Activated CD4-positive, alpha-beta T cell treated with anti-CD3 and anti-CD28 coated beads, Interleukin-2, amount 50 U/mL, for 48 hours (primary cell): Measurements from ENCODE around the gene ITPKB.
"Not testable (repeated sequence)": the region's sequence is repeated elsewhere in the genome, so short reads cannot be mapped to it uniquely, and the experiment has no call there.

Experiments
- DNase-seq, 2 experiments: peaks; one replicate each; pipeline ENCODE4 v3.0.0-alpha.2; 2020

ITPKB gene

GRCh38 chr1:226649244-226649643, 89.8 kb downstream of the ITPKB start:
- DNase-seq: no peak

GRCh38 chr1:226648421-226648820, 90.7 kb downstream of the ITPKB start:
- DNase-seq: no peak

GRCh38 chr1:226647719-226648118, 91.4 kb downstream of the ITPKB start:
- DNase-seq: no peak

GRCh38 chr1:226646870-226647449, 92.1 kb downstream of the ITPKB start:
- no peak for DNase-seq

- no peak for DNase-seq
Observed at GRCh38 chr1:226646026-226646869, 92.8 kb downstream of the ITPKB start.

- DNase-seq: no peak
Observed at GRCh38 chr1:226645279-226645976, 93.7 kb downstream of the ITPKB start.

- no peak for DNase-seq
Observed at GRCh38 chr1:226644541-226645176, 94.4 kb downstream of the ITPKB start.

GRCh38 chr1:226643611-226644540, 95.2 kb downstream of the ITPKB start:
- DNase-seq: no peak

- DNase-seq: peak; percentile 71 to 78
Observed at GRCh38 chr1:226643177-226643576, 95.9 kb downstream of the ITPKB start.

GRCh38 chr1:226642421-226642820, 96.7 kb downstream of the ITPKB start:
- DNase-seq: no peak

- no peak for DNase-seq
Observed at GRCh38 chr1:226641671-226642231, 97.3 kb downstream of the ITPKB start.

- DNase-seq: no peak
Observed at GRCh38 chr1:226640321-226641136, 98.6 kb downstream of the ITPKB start.

- DNase-seq: no peak
Observed at GRCh38 chr1:226639631-226640061, 99.4 kb downstream of the ITPKB start.

- not testable (repeated sequence) for DNase-seq
Observed at GRCh38 chr1:226639206-226639605, 99.9 kb downstream of the ITPKB start.

- no peak for DNase-seq
Observed at GRCh38 chr1:226638608-226639007, 100.5 kb downstream of the ITPKB start.

- no peak for DNase-seq
Observed at GRCh38 chr1:226638001-226638601, 101.0 kb downstream of the ITPKB start.

- no peak for DNase-seq
Observed at GRCh38 chr1:226637147-226637935, 101.7 kb downstream of the ITPKB start.

GRCh38 chr1:226636847-226637096, 102.3 kb downstream of the ITPKB start:
- DNase-seq: no peak

GRCh38 chr1:226635456-226635941, 103.6 kb downstream of the ITPKB start:
- peak; percentile 55 to 70 for DNase-seq
